Esophagus muscularis mucosa (tissue), 4 donors: ENCODE measurements around the gene HBP1.

Experiments
- CTCF ChIP-seq, 3 experiments: fragments of 200-600 bp in 2 of 3; fragments of 450-650 bp in 1 of 3; sonication (generic) in 2 of 3; IDR thresholded peaks; one replicate each; pipeline ENCODE4 v1.5.1; 2017 to 2019; ENCODE audit warnings: antibody characterized with exemption in 3 of 3, mild to moderate bottlenecking in 2 of 3, moderate library complexity in 1 of 3
- EP300 ChIP-seq: sonication (generic); formaldehyde crosslinking; IDR thresholded peaks from one replicate; pipeline ENCODE4 v1.6.1; 2017; ENCODE audit warnings: antibody characterized with exemption
- POLR2A ChIP-seq: fragments of 450-650 bp; IDR thresholded peaks from one replicate; pipeline ENCODE4 v1.6.1; 2017; ENCODE audit warnings: antibody characterized with exemption, moderate library complexity, mild to moderate bottlenecking, low read depth
- POLR2AphosphoS5 ChIP-seq, 2 donors: sonication (generic); formaldehyde crosslinking; IDR thresholded peaks; one replicate each; pipeline ENCODE4 v1.6.1; 2017; ENCODE audit warnings: antibody characterized with exemption in 2 of 2

GRCh38 chr7:107210400-107210799 is 41.6 kb downstream of the HBP1 start:
- TF ChIP-seq CTCF (IDR thresholded peaks at IDR 0.05) = no peak
- no peak for TF ChIP-seq POLR2A
- no peak for TF ChIP-seq POLR2AphosphoS5 (IDR thresholded peaks at IDR 0.05)
- no peak for TF ChIP-seq EP300
